Measurements from ENCODE around the gene HLA-DQA2.
"Not testable (repeated sequence)": the region's sequence is repeated elsewhere in the genome, so short reads cannot be mapped to it uniquely, and the experiment has no call there.

The HLA-DQA2 gene

DNA sequence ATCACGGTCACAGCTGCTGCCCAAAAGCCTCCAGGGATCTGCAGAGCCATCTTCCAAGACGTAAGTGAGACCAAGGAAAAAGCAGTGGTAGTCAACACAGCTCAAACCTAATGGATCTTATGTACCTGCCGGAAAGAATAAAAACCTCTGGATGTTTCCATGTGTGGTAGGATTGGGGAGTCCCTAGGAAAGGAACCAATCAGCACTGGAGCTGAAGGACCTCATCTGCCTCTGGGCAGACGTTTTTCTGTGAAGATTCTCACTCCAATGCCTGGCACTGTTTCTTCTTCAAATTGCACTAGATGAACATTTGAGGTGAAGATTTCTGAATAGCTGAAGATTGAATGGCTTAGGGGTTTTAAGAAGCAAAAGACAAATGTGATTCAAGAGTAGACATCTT is 22.2 kb downstream of the HLA-DQA2 start, which contains the start of gene HLA-DQB2:
Gene HLA-DQB2, minus strand, starts transcription at position 112 of the 400 bp plus-strand sequence. Its CDS starts 62 bp downstream, at position 50.
- no peaks in the 10 kb centered on the region for H3K9me3 ChIP-seq
- no peaks in the 10 kb centered on the region for H3K4me1 ChIP-seq (ENCODE audit: control insufficient read depth in 1 of 2, insufficient read depth in 1 of 2, low read depth in 1 of 2, low read length in 1 of 2)
- H3K27me3 ChIP-seq = peaks cover 68% of the 10 kb centered on the region
- TF ChIP-seq, protein P1, sequence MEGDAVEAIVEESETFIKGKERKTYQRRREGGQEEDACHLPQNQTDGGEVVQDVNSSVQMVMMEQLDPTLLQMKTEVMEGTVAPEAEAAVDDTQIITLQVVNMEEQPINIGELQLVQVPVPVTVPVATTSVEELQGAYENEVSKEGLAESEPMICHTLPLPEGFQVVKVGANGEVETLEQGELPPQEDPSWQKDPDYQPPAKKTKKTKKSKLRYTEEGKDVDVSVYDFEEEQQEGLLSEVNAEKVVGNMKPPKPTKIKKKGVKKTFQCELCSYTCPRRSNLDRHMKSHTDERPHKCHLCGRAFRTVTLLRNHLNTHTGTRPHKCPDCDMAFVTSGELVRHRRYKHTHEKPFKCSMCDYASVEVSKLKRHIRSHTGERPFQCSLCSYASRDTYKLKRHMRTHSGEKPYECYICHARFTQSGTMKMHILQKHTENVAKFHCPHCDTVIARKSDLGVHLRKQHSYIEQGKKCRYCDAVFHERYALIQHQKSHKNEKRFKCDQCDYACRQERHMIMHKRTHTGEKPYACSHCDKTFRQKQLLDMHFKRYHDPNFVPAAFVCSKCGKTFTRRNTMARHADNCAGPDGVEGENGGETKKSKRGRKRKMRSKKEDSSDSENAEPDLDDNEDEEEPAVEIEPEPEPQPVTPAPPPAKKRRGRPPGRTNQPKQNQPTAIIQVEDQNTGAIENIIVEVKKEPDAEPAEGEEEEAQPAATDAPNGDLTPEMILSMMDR (IDR thresholded peaks at IDR 0.05) = no peak
- no peak within 1 kb of the TSS for H3K27ac ChIP-seq
- no peak within 1 kb of the TSS for H3K4me3 ChIP-seq (ENCODE audit: low read depth in 1 of 2, low read length in 1 of 2)
- H3K36me3 ChIP-seq = no peaks in the 10 kb centered on the region

DNA sequence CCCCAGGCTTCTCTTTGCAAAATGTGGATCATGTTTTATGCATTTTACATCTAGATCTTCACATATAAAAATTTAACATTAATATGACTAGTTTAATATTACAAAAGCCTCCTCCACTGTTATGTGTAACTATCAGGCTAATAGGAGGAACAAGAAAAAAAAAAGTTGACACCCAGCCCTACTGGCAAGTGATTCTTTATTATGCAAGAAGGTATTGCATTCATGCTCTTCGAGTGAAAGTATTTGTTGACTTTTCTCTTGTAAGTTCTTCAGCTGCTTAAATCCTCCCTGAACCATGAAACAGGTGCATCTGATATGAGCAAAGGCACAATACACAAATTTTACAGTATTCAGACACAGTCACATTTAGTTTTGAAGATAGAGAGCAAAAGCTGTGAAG is 22.9 kb downstream of the HLA-DQA2 start:
- H3K4me3 ChIP-seq (ENCODE audit: low read depth in 1 of 2, low read length in 1 of 2) = no peak overlapping the region
- H3K4me1 ChIP-seq (ENCODE audit: control insufficient read depth in 1 of 2, insufficient read depth in 1 of 2, low read depth in 1 of 2, low read length in 1 of 2) = no peaks in the 10 kb centered on the region
- H3K27ac ChIP-seq = no peak overlapping the region
- TF ChIP-seq, protein P1 (IDR thresholded peaks at IDR 0.05) = no peak
- H3K36me3 ChIP-seq = no peaks in the 10 kb centered on the region
- H3K9me3 ChIP-seq = no peaks in the 10 kb centered on the region
- H3K27me3 ChIP-seq = peaks cover 73% of the 10 kb centered on the region

DNA sequence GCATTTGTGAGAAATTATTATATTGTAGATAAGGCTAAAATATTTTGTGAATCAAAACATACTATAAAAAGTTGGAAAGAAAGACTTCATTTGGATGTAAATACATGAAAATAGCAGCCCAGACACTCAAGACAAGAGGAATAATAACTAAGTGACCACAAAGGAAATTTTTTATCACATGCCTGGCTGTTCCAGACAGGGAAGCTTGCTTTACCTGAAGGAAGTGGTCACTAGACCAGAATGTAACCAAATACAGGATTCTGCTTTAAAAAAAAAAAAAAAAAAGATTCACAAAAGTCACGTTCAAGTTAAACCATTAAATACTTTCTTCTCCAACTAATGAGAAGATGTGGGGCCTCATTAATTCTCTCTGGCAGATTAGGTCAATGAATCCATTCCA is 31.5 kb downstream of the HLA-DQA2 start:
- H3K4me3 ChIP-seq (ENCODE audit: low read depth in 1 of 2, low read length in 1 of 2) = no peak overlapping the region
- TF ChIP-seq, protein P1 (IDR thresholded peaks at IDR 0.05) = no peak
- H3K27ac ChIP-seq = no peak overlapping the region
- no peaks in the 10 kb centered on the region for H3K36me3 ChIP-seq
- H3K4me1 ChIP-seq (ENCODE audit: control insufficient read depth in 1 of 2, insufficient read depth in 1 of 2, low read depth in 1 of 2, low read length in 1 of 2) = no peaks in the 10 kb centered on the region
- no peaks in the 10 kb centered on the region for H3K9me3 ChIP-seq
- peaks cover 41% of the 10 kb centered on the region for H3K27me3 ChIP-seq

DNA sequence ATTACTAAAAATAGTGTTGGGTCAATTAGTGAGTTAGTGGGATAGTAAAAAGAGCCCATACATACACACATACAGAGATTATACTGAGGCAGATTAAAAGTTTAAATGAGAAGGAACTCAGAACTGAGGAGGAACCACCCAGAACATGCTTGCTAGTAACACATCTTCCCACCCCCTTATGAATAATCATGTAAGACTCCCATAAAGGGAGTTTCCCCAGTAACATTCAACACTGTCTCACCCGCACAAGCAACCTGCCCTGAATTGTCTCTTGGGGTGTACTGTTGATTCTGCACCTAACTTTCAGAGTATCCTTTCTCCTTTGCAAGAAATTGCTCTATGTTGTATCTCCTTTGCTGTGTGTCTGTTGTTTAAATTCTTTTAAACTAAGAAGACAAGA is 33.2 kb downstream of the HLA-DQA2 start:
- H3K4me1 ChIP-seq (ENCODE audit: control insufficient read depth in 1 of 2, insufficient read depth in 1 of 2, low read depth in 1 of 2, low read length in 1 of 2) = no peaks in the 10 kb centered on the region
- no peaks in the 10 kb centered on the region for H3K9me3 ChIP-seq
- H3K4me3 ChIP-seq (ENCODE audit: low read depth in 1 of 2, low read length in 1 of 2) = no peak overlapping the region
- no peak overlapping the region for H3K27ac ChIP-seq
- TF ChIP-seq, protein P1 (IDR thresholded peaks at IDR 0.05) = no peak
- H3K27me3 ChIP-seq = peaks cover 24% of the 10 kb centered on the region
- no peaks in the 10 kb centered on the region for H3K36me3 ChIP-seq

DNA sequence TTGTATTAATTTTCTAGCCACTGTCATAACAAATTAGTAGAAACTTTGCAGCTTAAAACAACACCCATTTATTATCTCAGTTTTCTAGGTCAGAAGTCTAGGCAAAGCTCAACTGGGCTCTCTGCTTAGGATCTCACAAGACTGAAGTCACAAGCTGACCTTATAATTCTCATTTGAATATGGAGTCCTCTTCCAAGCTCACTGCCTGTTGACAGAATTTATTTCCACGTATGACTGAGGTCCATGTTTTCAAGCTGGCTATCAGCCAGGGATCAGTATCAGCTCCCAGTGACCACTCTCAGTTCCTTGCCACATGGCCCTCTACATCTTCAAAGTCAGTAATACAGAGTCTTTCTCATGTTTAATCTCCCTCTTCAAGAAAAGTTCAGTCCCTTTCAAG is 33.9 kb downstream of the HLA-DQA2 start:
- TF ChIP-seq, protein P1 (IDR thresholded peaks at IDR 0.05) = no peak
- Histone ChIP-seq H3K27ac (no peak overlapping the region), H3K4me3 (ENCODE audit: low read depth in 1 of 2, low read length in 1 of 2) (no peak overlapping the region), H3K36me3 (no peaks in the 10 kb centered on the region), H3K4me1 (ENCODE audit: control insufficient read depth in 1 of 2, insufficient read depth in 1 of 2, low read depth in 1 of 2, low read length in 1 of 2) (no peaks in the 10 kb centered on the region), H3K27me3 (peaks cover 17% of the 10 kb centered on the region), H3K9me3 (no peaks in the 10 kb centered on the region)

DNA sequence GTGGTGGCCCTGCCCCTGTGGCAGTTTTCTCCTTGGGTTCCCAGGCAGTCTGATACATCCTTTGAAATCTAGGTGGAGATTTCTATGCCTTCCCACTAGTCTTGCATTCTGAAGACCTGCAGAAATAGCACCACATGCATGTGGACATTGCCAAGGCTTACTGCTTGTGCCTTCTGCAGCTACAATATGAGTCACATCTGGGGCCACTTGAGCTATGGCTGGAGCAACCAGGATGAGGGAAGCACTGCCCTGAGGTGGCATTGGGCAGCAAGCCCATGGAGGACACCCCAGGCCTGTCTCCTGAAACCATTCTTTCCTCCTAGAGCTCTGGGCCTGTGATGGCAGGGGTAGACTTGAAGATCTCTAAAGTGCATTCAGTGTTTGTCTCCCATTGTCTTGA is 37.8 kb downstream of the HLA-DQA2 start:
- TF ChIP-seq, protein P1 (IDR thresholded peaks at IDR 0.05) = no peak
- no peak overlapping the region for H3K4me3 ChIP-seq (ENCODE audit: low read depth in 1 of 2, low read length in 1 of 2)
- no peaks in the 10 kb centered on the region for H3K36me3 ChIP-seq
- no peak overlapping the region for H3K27ac ChIP-seq
- no peaks in the 10 kb centered on the region for H3K9me3 ChIP-seq
- H3K27me3 ChIP-seq = peaks cover 2% of the 10 kb centered on the region
- no peaks in the 10 kb centered on the region for H3K4me1 ChIP-seq (ENCODE audit: control insufficient read depth in 1 of 2, insufficient read depth in 1 of 2, low read depth in 1 of 2, low read length in 1 of 2)

DNA sequence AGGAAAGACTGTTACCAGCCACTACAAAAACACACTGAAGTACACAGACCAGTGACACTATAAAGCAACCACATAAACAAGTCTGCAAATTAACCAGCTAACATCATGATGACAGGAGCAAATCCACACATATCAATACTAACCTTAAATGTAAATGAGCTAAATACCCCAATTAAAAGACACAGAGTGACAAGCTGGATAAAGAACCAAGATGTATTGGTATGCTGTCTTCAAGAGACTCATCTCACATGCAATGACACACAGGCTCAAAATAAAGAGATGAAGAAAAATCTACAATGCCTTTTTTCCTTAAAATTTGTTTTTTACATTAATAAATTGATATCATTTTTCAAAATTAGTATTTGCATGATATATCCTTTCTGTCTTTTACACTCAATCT is 41.7 kb downstream of the HLA-DQA2 start:
- H3K4me1 ChIP-seq (ENCODE audit: control insufficient read depth in 1 of 2, insufficient read depth in 1 of 2, low read depth in 1 of 2, low read length in 1 of 2); H3K9me3 ChIP-seq; H3K4me3 ChIP-seq (ENCODE audit: low read depth in 1 of 2, low read length in 1 of 2); H3K36me3 ChIP-seq; H3K27ac ChIP-seq: not testable (repeated sequence)
- peaks cover 27% of the 10 kb centered on the region for H3K27me3 ChIP-seq

Data from neutrophil (primary cell).